ENCODE data around the gene PLAAT4.

Gene PLAAT4

GRCh38 chr11:63537293-63538101 is 889 bp downstream of the PLAAT4 start:
- no peak for TF ChIP-seq REST (IDR thresholded peaks at IDR 0.05; ENCODE audit: insufficient read depth in 1 of 2, low read depth in 2 of 2, low read length in 2 of 2)

- TF ChIP-seq FOXP2 (optimal IDR thresholded peaks at IDR 0.05; ENCODE audit: borderline replicate concordance, extremely low read depth, extremely low read length, insufficient read depth) (no peak), POLR2AphosphoS5 (IDR thresholded peaks at IDR 0.05; ENCODE audit: low read depth, low read length) (no peak), SIN3A (IDR thresholded peaks at IDR 0.05; ENCODE audit: borderline replicate concordance, insufficient read depth, low read length) (no peak), TAF1 (IDR thresholded peaks at IDR 0.05; ENCODE audit: borderline replicate concordance, insufficient read depth, low read length) (no peak), REST (IDR thresholded peaks at IDR 0.05; ENCODE audit: insufficient read depth in 1 of 2, low read depth in 2 of 2, low read length in 2 of 2) (no peak)
These were observed 7.1 kb downstream of the PLAAT4 start for GRCh38 chr11:63543711-63544110.

GRCh38 chr11:63547061-63547460 is 10.5 kb downstream of the PLAAT4 start:
- TF ChIP-seq SIN3A (IDR thresholded peaks at IDR 0.05; ENCODE audit: borderline replicate concordance, insufficient read depth, low read length): no peak
- TF ChIP-seq REST (IDR thresholded peaks at IDR 0.05; ENCODE audit: insufficient read depth in 1 of 2, low read depth in 2 of 2, low read length in 2 of 2): no peak
- no peak for TF ChIP-seq FOXP2 (optimal IDR thresholded peaks at IDR 0.05; ENCODE audit: borderline replicate concordance, extremely low read depth, extremely low read length, insufficient read depth)
- TF ChIP-seq TAF1 (IDR thresholded peaks at IDR 0.05; ENCODE audit: borderline replicate concordance, insufficient read depth, low read length): no peak
- no peak for TF ChIP-seq POLR2AphosphoS5 (IDR thresholded peaks at IDR 0.05; ENCODE audit: low read depth, low read length)

GRCh38 chr11:63548178-63548577 is 11.6 kb downstream of the PLAAT4 start:
- TF ChIP-seq REST (IDR thresholded peaks at IDR 0.05; ENCODE audit: insufficient read depth in 1 of 2, low read depth in 2 of 2, low read length in 2 of 2) (no peak), TAF1 (IDR thresholded peaks at IDR 0.05; ENCODE audit: borderline replicate concordance, insufficient read depth, low read length) (no peak), POLR2AphosphoS5 (IDR thresholded peaks at IDR 0.05; ENCODE audit: low read depth, low read length) (no peak), FOXP2 (optimal IDR thresholded peaks at IDR 0.05; ENCODE audit: borderline replicate concordance, extremely low read depth, extremely low read length, insufficient read depth) (no peak), SIN3A (IDR thresholded peaks at IDR 0.05; ENCODE audit: borderline replicate concordance, insufficient read depth, low read length) (no peak)

GRCh38 chr11:63549411-63549810 is 12.8 kb downstream of the PLAAT4 start:
- TF ChIP-seq SIN3A (IDR thresholded peaks at IDR 0.05; ENCODE audit: borderline replicate concordance, insufficient read depth, low read length): no peak
- TF ChIP-seq FOXP2 (optimal IDR thresholded peaks at IDR 0.05; ENCODE audit: borderline replicate concordance, extremely low read depth, extremely low read length, insufficient read depth): no peak
- no peak for TF ChIP-seq POLR2AphosphoS5 (IDR thresholded peaks at IDR 0.05; ENCODE audit: low read depth, low read length)
- TF ChIP-seq TAF1 (IDR thresholded peaks at IDR 0.05; ENCODE audit: borderline replicate concordance, insufficient read depth, low read length): no peak
- no peak for TF ChIP-seq REST (IDR thresholded peaks at IDR 0.05; ENCODE audit: insufficient read depth in 1 of 2, low read depth in 2 of 2, low read length in 2 of 2)

All from PFSK-1 (cell line).